ENCODE data around the gene SMARCE1.
A peak's percentile ranks its signal among the peaks of the same experiment; 100 is the strongest.

SMARCE1 gene

DNA sequence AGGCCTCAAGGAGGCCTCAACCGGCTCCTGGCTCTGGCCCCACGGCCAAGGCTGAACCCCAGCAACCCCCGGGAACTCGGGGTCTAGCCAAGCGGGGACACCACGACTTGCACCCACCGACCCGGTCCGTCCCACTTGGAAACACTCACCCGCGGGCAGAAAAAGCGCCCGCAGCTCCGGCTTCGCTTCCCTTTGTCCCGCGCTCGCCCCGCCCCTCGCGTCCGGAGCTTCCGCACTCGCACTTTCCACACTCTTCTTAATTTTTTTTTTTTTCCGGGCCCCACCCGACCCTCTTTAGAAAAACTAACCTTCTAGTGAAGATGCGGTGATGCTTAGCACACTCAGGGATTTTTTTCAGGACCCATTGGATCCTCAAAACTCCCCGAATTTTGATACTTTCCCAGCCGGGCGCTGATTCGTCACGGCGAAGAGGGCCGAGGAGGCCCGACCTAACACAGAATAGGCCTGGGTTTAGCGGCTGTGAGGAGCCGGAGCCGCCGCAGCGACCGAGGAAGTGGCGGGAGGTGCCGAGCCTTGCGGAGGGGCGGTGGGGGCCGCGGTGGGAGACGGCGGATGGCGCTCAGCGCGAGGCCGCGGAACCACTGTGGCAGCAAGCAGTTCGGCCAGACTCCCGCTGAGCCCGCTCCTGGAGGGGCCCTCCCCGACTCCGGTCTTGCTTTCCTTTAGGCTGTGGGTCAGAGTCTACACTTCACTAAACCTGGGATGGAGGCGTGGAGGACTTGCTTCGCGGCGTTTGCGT lies at the start of gene SMARCE1:
TSS of gene SMARCE1 (minus strand) at position 195 of the 760 bp plus-strand sequence. CDS start 2,016 bp downstream, outside the sequence.
- H3K27me3 ChIP-seq (replicated peaks): no peaks in the 10 kb centered on the region
- peak; percentile 66 for DNase-seq
- in situ Hi-C loops (cut with HindIII; ENCODE audit: low pct_ligation_motif_present, low sequenced_read_pairs): no loop called here
- H3K4me3 ChIP-seq (ENCODE audit: low read depth, low read length): peak within 1 kb of the TSS; percentile 89
- H3K36me3 ChIP-seq (replicated peaks): peaks cover 5% of the 10 kb centered on the region
- TF ChIP-seq, protein P1, sequence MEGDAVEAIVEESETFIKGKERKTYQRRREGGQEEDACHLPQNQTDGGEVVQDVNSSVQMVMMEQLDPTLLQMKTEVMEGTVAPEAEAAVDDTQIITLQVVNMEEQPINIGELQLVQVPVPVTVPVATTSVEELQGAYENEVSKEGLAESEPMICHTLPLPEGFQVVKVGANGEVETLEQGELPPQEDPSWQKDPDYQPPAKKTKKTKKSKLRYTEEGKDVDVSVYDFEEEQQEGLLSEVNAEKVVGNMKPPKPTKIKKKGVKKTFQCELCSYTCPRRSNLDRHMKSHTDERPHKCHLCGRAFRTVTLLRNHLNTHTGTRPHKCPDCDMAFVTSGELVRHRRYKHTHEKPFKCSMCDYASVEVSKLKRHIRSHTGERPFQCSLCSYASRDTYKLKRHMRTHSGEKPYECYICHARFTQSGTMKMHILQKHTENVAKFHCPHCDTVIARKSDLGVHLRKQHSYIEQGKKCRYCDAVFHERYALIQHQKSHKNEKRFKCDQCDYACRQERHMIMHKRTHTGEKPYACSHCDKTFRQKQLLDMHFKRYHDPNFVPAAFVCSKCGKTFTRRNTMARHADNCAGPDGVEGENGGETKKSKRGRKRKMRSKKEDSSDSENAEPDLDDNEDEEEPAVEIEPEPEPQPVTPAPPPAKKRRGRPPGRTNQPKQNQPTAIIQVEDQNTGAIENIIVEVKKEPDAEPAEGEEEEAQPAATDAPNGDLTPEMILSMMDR (IDR thresholded peaks at IDR 0.05; ENCODE audit: low read depth, low read length, missing control alignments): no peak
- H3K27ac ChIP-seq: peak within 1 kb of the TSS; percentile 97

DNA sequence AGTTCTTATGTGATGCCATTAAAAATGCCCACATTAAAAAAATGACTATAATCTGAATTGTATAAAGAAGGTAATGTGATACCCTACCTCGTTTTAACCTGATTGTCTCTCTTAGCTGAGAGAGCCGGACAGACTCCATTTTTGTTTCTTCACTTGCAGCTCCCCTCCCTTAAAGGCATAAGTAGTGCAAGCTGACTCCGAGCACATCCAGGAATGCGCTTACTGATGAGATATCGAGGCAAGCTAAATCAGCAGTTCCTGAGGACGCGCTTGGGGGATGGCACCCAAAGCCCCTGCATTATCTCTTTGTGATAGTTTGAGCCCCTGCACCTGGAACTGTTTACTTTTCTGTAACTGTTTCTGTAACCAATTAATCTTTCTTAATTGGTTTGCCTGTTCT lies 49.7 kb upstream of the SMARCE1 start:
- TF ChIP-seq, protein P1 (IDR thresholded peaks at IDR 0.05; ENCODE audit: low read depth, low read length, missing control alignments): no peak
- in situ Hi-C loops (cut with HindIII; ENCODE audit: low pct_ligation_motif_present, low sequenced_read_pairs): no loop called here
- Histone ChIP-seq H3K27ac (no peak overlapping the region), H3K36me3 (replicated peaks) (no peaks in the 10 kb centered on the region), H3K27me3 (replicated peaks) (peaks cover 12% of the 10 kb centered on the region), H3K4me3 (ENCODE audit: low read depth, low read length) (no peak overlapping the region)
- DNase-seq: no peak

DNA sequence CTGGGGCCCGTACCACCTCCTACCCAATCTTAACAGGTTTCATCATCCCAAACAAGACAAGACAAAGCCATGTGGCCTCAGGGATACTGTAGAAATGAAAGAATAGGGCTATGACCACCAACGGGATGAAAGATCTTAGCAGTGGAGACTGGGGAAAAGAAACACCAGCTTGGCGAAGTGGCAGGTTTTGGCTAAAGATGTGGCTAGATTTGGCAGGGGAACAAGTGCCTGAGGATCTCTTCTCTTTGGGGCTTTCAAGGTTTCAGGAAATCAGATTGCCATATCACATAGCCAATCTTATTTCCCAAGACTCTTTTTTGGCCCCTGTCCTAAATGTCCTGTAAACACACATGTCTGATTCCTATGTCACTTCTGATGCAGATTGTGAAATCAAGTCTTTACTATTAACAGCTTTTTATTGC lies 49.0 kb upstream of the SMARCE1 start:
- H3K27ac ChIP-seq: no peak overlapping the region
- H3K27me3 ChIP-seq (replicated peaks): peaks cover 14% of the 10 kb centered on the region
- TF ChIP-seq, protein P1 (IDR thresholded peaks at IDR 0.05; ENCODE audit: low read depth, low read length, missing control alignments): no peak
- DNase-seq: no peak
- no peaks in the 10 kb centered on the region for H3K36me3 ChIP-seq (replicated peaks)
- in situ Hi-C loops (cut with HindIII; ENCODE audit: low pct_ligation_motif_present, low sequenced_read_pairs): no loop called here
- no peak overlapping the region for H3K4me3 ChIP-seq (ENCODE audit: low read depth, low read length)

DNA sequence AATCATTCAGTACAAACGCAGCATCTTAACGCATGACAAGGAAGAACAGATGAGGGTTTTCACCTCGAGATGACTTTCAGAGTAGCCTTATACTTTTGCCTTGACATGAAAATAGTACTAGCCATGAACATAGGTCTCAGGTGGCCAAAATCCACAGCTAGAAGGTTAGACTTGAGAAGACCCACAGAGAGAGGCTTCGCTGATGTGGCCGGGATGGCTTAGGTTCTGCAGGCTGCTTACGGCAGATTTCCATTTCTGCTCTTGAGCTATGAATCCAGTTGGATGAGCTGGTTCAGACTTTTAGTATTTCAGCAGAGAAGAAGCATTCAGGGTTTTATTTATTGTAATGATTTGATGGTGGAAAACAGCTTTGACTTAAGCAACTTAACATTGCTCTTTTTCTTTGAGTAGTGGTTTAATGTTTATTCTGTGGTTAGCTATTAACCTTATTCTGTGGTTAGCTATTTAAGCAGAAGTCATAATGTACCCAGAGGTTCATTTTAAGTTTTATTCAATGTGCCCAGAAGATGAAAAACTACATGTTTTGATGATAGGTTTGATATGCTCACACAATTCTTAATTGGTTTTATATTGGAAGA lies 48.4 kb upstream of the SMARCE1 start:
- DNase-seq: no peak
- peaks cover 14% of the 10 kb centered on the region for H3K27me3 ChIP-seq (replicated peaks)
- in situ Hi-C loops (cut with HindIII; ENCODE audit: low pct_ligation_motif_present, low sequenced_read_pairs): no loop called here
- H3K36me3 ChIP-seq (replicated peaks): no peaks in the 10 kb centered on the region
- TF ChIP-seq, protein P1 (IDR thresholded peaks at IDR 0.05; ENCODE audit: low read depth, low read length, missing control alignments): no peak
- no peak overlapping the region for H3K4me3 ChIP-seq (ENCODE audit: low read depth, low read length)
- no peak overlapping the region for H3K27ac ChIP-seq

DNA sequence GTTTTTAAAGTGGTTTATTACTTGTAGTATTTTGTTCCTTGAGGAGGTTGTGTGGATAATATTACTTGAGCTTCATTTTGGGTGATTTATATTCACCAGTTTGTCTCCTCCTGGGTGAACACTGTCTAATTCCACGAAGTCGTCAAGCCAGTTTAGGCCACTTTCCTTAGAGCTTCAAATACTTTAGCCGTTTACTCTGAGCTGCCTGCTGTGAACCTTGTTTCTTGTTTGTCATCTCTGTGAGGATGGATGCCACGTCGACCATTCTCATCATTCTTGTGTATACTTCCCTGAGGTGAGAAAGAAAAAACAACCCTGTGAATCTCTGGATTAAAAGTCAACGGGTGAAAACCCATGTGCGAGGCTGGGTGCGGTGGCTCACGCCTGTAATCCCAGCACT lies 47.0 kb upstream of the SMARCE1 start:
- in situ Hi-C loops (cut with HindIII; ENCODE audit: low pct_ligation_motif_present, low sequenced_read_pairs): no loop called here
- H3K27me3 ChIP-seq (replicated peaks): peaks cover 14% of the 10 kb centered on the region

More for the DNA sequence above, 47.0 kb upstream of the SMARCE1 start:
- H3K36me3 ChIP-seq (replicated peaks): no peaks in the 10 kb centered on the region
- H3K27ac ChIP-seq: no peak overlapping the region
- no peak overlapping the region for H3K4me3 ChIP-seq (ENCODE audit: low read depth, low read length)
- DNase-seq: no peak
- TF ChIP-seq, protein P1 (IDR thresholded peaks at IDR 0.05; ENCODE audit: low read depth, low read length, missing control alignments): no peak
